PC-9 (cell line): Measurements from ENCODE around the gene USP24.

Experiments
- CTCF ChIP-seq: fragments of 200-600 bp; sonication (generic); conservative IDR thresholded peaks from 2 replicates; pipeline ENCODE4 v1.6.1; 2017; ENCODE audit warnings: mixed run types, antibody characterized with exemption, mild to moderate bottlenecking, moderate library complexity
- EZH2 ChIP-seq: fragments of 200-600 bp; sonication (generic); IDR thresholded peaks from 2 replicates; pipeline ENCODE4 v1.8.0; 2017; ENCODE audit warnings: antibody characterized with exemption, low read depth

DNA sequence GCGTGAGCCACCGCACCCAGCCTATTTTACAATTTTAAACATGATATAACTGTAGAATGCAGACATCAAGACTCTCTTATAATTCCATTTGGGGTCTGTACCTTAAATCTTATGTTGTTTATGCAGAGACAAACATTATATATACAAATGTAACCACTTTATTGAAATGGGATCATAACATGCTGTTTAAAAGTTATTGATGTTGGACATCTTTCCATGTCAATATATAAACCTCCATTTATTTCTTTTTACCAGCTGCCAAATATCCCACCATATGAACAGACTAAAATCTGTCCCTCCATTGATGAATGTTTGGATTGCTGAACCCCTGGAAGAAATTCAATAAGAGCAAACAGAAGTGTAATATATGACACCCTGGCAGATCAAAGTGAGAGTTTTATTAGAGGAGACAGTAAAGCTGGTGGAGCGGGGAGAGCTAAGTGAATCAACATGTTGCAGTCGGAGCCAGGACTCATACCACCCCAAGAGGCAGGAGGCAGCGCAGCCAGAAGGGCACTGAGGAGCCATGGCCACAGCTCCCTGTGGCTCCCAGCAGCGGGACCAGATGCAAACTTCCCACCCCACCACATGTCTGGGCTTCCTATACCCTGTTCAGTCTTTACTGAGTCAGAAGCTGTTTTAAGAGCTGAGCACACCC, 180.6 kb downstream of the USP24 start:
- TF ChIP-seq CTCF (no peak), EZH2 (no peak)
